SK-N-MC (cell line): Measurements from ENCODE around the gene GSK3B.

ENCODE experiments used
- EZH2 ChIP-seq: fragments of 200-600 bp; sonication (generic); IDR thresholded peaks from one replicate; pipeline ENCODE4 v1.6.1; 2017; ENCODE audit warnings: antibody characterized with exemption
- POLR2AphosphoS5 ChIP-seq: IDR thresholded peaks from 2 replicates; pipeline ENCODE4 v1.6.1; 2012; ENCODE audit warnings: mild to moderate bottlenecking, low read depth, low read length, borderline replicate concordance

GRCh38 chr3:119776304-119776703 lies 317.9 kb downstream of the GSK3B start:
- TF ChIP-seq EZH2 (no peak), POLR2AphosphoS5 (no peak)
